ENCODE measurements around the gene HIF3A. TPM values are rescaled to one million over a fixed set of nuclear protein-coding genes. Genes with fewer than 3 reads are reported as not detected.

HIF3A gene
- total and polyA plus RNA-seq, 2 of the 8 experiments (the other 6 are each of a cell fraction or from before 2014, with no cell fraction given): 38.6 to 38.8 TPM

- no peak overlapping the region for H3K4me3 ChIP-seq (ENCODE audit: extremely low read depth in 1 of 4, insufficient read depth in 2 of 4, low read depth in 3 of 4, low read length in 4 of 4)
- DNase-seq (ENCODE audit: low read depth in 1 of 2, low spot score in 2 of 2) (no peak), FAIRE-seq (no peak)
- no peak overlapping the region for H3K18ac ChIP-seq (ENCODE audit: extremely low read depth, low read length)
- no peak overlapping the region for H3K9ac ChIP-seq (replicated peaks in 1 of 4; ENCODE audit: extremely low read depth in 1 of 4, low read depth in 3 of 4, low read length in 3 of 4)
- H3K23me2 ChIP-seq (ENCODE audit: low read depth, low read length): no peaks in the 10 kb centered on the region
- H3K14ac ChIP-seq (ENCODE audit: insufficient read length): no peak overlapping the region
- H4K5ac ChIP-seq (ENCODE audit: insufficient read length, low read depth, low read length): no peak overlapping the region
- peaks cover 12 to 30% (median 21%) of the 10 kb centered on the region in 4 experiments for H3K4me1 ChIP-seq (replicated peaks in 1 of 4; ENCODE audit: control insufficient read depth in 3 of 4, insufficient read depth in 4 of 4, low read length in 3 of 4)
- H3K4ac ChIP-seq (replicated peaks; ENCODE audit: insufficient read length, low read depth, low read length): no peak overlapping the region
- H2BK12ac ChIP-seq (ENCODE audit: low read depth, low read length): no peak overlapping the region
- H2BK5ac ChIP-seq (ENCODE audit: low read depth, low read length): no peak overlapping the region
- peaks cover 0 to 15% (median 6%) of the 10 kb centered on the region in 4 experiments; a peak in 5 of 8 replicates for H3K36me3 ChIP-seq (ENCODE audit: control insufficient read depth in 2 of 4, insufficient read depth in 4 of 4, low read length in 3 of 4)
- no peak for TF ChIP-seq RBBP5 (IDR thresholded peaks at IDR 0.05; ENCODE audit: borderline replicate concordance, low read depth, low read length)
- TF ChIP-seq, protein P1, sequence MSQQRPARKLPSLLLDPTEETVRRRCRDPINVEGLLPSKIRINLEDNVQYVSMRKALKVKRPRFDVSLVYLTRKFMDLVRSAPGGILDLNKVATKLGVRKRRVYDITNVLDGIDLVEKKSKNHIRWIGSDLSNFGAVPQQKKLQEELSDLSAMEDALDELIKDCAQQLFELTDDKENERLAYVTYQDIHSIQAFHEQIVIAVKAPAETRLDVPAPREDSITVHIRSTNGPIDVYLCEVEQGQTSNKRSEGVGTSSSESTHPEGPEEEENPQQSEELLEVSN (IDR thresholded peaks at IDR 0.05): no peak
- TF ChIP-seq RNF2 (IDR thresholded peaks at IDR 0.05; ENCODE audit: borderline replicate concordance, low read depth, low read length, missing control alignments, poor library complexity, severe bottlenecking): no peak
- no peak for TF ChIP-seq NANOG (IDR thresholded peaks at IDR 0.05; ENCODE audit: insufficient read depth, low read depth, low read length, poor library complexity, severe bottlenecking)
- no peak for TF ChIP-seq ASH2L (IDR thresholded peaks at IDR 0.05; ENCODE audit: low read length)
- TF ChIP-seq TBP (IDR thresholded peaks at IDR 0.05; ENCODE audit: low read depth, low read length): no peak
- no peak for TF ChIP-seq CEBPB (IDR thresholded peaks at IDR 0.05; ENCODE audit: low read depth, low read length)
- TF ChIP-seq CTBP2 (IDR thresholded peaks at IDR 0.05; ENCODE audit: borderline replicate concordance, insufficient read depth, insufficient read length, low read length): no peak
- TF ChIP-seq YY1 (IDR thresholded peaks at IDR 0.05; ENCODE audit: low read depth, low read length): no peak
- TF ChIP-seq NRF1 (IDR thresholded peaks at IDR 0.05; ENCODE audit: low read depth, low read length): no peak
- no peak for TF ChIP-seq TAF7 (optimal IDR thresholded peaks at IDR 0.05; ENCODE audit: borderline replicate concordance, low read depth, low read length)
- H3K56ac ChIP-seq (replicated peaks; ENCODE audit: insufficient read length, low read depth, low read length): no peak overlapping the region
- no peaks in the 10 kb centered on the region for H3K27me3 ChIP-seq (replicated peaks in 1 of 4; ENCODE audit: control insufficient read depth in 3 of 4, extremely low read depth in 1 of 4, insufficient read depth in 3 of 4, low read length in 3 of 4)
- H4K20me1 ChIP-seq (replicated peaks in 1 of 2; ENCODE audit: control insufficient read depth in 1 of 2, insufficient read depth in 2 of 2, low read length in 2 of 2): peaks cover 3 to 17% of the 10 kb centered on the region in 2 experiments
- ChIA-PET CTCF (ENCODE audit: partially characterized antibody) (interaction anchor here (0.6 to 7.5 kb wide), 10 partner anchors 12 to 916 kb away, joined by 3 to 58 read pairs (median 4); partner anchors contain the start of gene PPP5C), POLR2A (ENCODE audit: partially characterized antibody) (interaction anchor here (1.0 to 1.7 kb wide), 2 partner anchors 14 to 21 kb away, joined by 3 to 4 read pairs; no protein-coding TSS in a partner anchor)
- no peak overlapping the region for H3K4me2 ChIP-seq (ENCODE audit: insufficient read depth in 1 of 2, low read depth in 2 of 2, low read length in 2 of 2)
- peaks cover 3 to 61% of the 10 kb centered on the region in 2 experiments; a peak in 3 of 4 replicates for H3K79me2 ChIP-seq (ENCODE audit: control insufficient read depth in 1 of 2, insufficient read depth in 2 of 2, low read length in 2 of 2)
- no peak overlapping the region for H2BK20ac ChIP-seq (ENCODE audit: low read length)
- H3K23ac ChIP-seq (ENCODE audit: insufficient read length): no peak overlapping the region
- 91% methylated on average over 2 of the region's 7 CpGs; no CpG with 5 or more reads in 1 of the 2 experiments for WGBS, 2 experiments (ENCODE audit: extremely low coverage in 1 of 2, insufficient coverage in 1 of 2, insufficient read length in 1 of 2, insufficient replicate concordance in 2 of 2, low coverage in 1 of 2, low lambda C conversion rate in 2 of 2, missing lambda C conversion rate in 1 of 2)
- H2BK15ac ChIP-seq (ENCODE audit: low read length): no peak overlapping the region
- H3K9me3 ChIP-seq (ENCODE audit: insufficient read depth in 2 of 2, low read depth in 1 of 2, low read length in 1 of 2): no peaks in the 10 kb centered on the region
- no peak overlapping the region for H4K91ac ChIP-seq (replicated peaks; ENCODE audit: insufficient read length, low read length)
- H3K79me1 ChIP-seq (ENCODE audit: low read depth, low read length): peaks cover 16% of the 10 kb centered on the region
- H3K27ac ChIP-seq (ENCODE audit: low read depth, low read length): no peak overlapping the region
- H4K8ac ChIP-seq (ENCODE audit: extremely low read depth, insufficient read depth, low read length): no peak overlapping the region
- H2AFZ ChIP-seq (ENCODE audit: low read length): no peak overlapping the region
- H2AK5ac ChIP-seq (ENCODE audit: low read depth, low read length): no peak overlapping the region
- H2BK120ac ChIP-seq (replicated peaks; ENCODE audit: low read depth, low read length): no peak overlapping the region
Observed at GRCh38 chr19:46369817-46370216, 73.0 kb downstream of the HIF3A start.

Measured in H1 (cell line).